NB4 (cell line): Measurements from ENCODE around the gene STK39.

ENCODE experiments used
- CTCF ChIP-seq: IDR thresholded peaks from one replicate; pipeline ENCODE4 v1.5.1; 2012; ENCODE audit warnings: low read depth, low read length
- MAX ChIP-seq: IDR thresholded peaks from 2 replicates; pipeline ENCODE4 v1.6.1; 2011; ENCODE audit warnings: low read depth, low read length
- MYC ChIP-seq: IDR thresholded peaks from 2 replicates; pipeline ENCODE4 v1.6.1; 2011; ENCODE audit warnings: low read depth, low read length
- POLR2A ChIP-seq: IDR thresholded peaks from 2 replicates; pipeline ENCODE4 v1.6.1; 2011; ENCODE audit warnings: mild to moderate bottlenecking; ENCODE audit not compliant: insufficient read length; ENCODE audit errors: extremely low read depth

- TF ChIP-seq CTCF (no peak), MAX (no peak), POLR2A (no peak), MYC (no peak)
These were observed 43.4 kb downstream of the STK39 start for GRCh38 chr2:168203762-168204693.
